GM19463 (cell line): Measurements from ENCODE around the gene FBXW2.

Source experiments
- ATAC-seq: cut with Tn5 transposase; IDR thresholded peaks from one replicate; pipeline ENCODE4 v1.9.1; 2021; ENCODE audit warnings: mild to moderate bottlenecking, moderate library complexity; ENCODE audit not compliant: unreplicated experiment

The FBXW2 gene

GRCh38 chr9:120715389-120715924, 77.8 kb downstream of the FBXW2 start:
- ATAC-seq: no peak

GRCh38 chr9:120714846-120715388, 78.3 kb downstream of the FBXW2 start:
- ATAC-seq: no peak

- peak; percentile 98 for ATAC-seq
Observed at GRCh38 chr9:120714088-120714845, 78.9 kb downstream of the FBXW2 start, which contains the start of gene MEGF9. Gene MEGF9, minus strand, starts transcription at chr9:120714470. Its CDS starts 112 bp downstream, at chr9:120714358.

GRCh38 chr9:120713257-120714087, 79.7 kb downstream of the FBXW2 start:
- no peak for ATAC-seq

- ATAC-seq: no peak
Observed at GRCh38 chr9:120712539-120713031, 80.6 kb downstream of the FBXW2 start.

GRCh38 chr9:120711841-120712538, 81.2 kb downstream of the FBXW2 start:
- no peak for ATAC-seq

- ATAC-seq: no peak
Observed at GRCh38 chr9:120711354-120711753, 81.9 kb downstream of the FBXW2 start.

GRCh38 chr9:120710110-120710981, 82.9 kb downstream of the FBXW2 start:
- no peak for ATAC-seq

- no peak for ATAC-seq
Observed at GRCh38 chr9:120708526-120709224, 84.5 kb downstream of the FBXW2 start.

- no peak for ATAC-seq
Observed at GRCh38 chr9:120707170-120707569, 86.0 kb downstream of the FBXW2 start.
